T-helper 1 cell treated with Interleukin-12 subunit alpha and Interleukin-12 subunit beta and Interleukin-4 antibody, amounts not matched to agents 30 μg/mL and 1 μg/mL, for 36 hours (primary cell): Measurements from ENCODE around the gene GUCD1.
A peak's percentile ranks its signal among the peaks of the same experiment; 100 is the strongest.
"Not testable (repeated sequence)": the region's sequence is repeated elsewhere in the genome, so short reads cannot be mapped to it uniquely, and the experiment has no call there.

Experiments used
- H3K27ac Mint-ChIP-seq: one replicate; pipeline ENCODE4 v1.8.0; 2021; ENCODE audit warnings: mild to moderate bottlenecking, mixed read lengths
- H3K27me3 Mint-ChIP-seq: one replicate; pipeline ENCODE4 v1.8.0; 2021; ENCODE audit warnings: low read depth, mixed read lengths
- H3K36me3 Mint-ChIP-seq: one replicate; pipeline ENCODE4 v1.8.0; 2021; ENCODE audit warnings: low read depth, mixed read lengths
- H3K4me1 Mint-ChIP-seq: one replicate; pipeline ENCODE4 v1.8.0; 2021; ENCODE audit warnings: low read depth, mixed read lengths
- H3K4me3 Mint-ChIP-seq: one replicate; pipeline ENCODE4 v1.8.0; 2021; ENCODE audit warnings: mild to moderate bottlenecking, moderate library complexity, mixed read lengths
- H3K9me3 Mint-ChIP-seq: one replicate; pipeline ENCODE4 v1.8.0; 2021; ENCODE audit warnings: mixed read lengths

The GUCD1 gene

GRCh38 chr22:24593559-24593835, 38.6 kb upstream of the GUCD1 start:
- not testable (repeated sequence) for H3K27ac Mint-ChIP-seq, H3K36me3 Mint-ChIP-seq, H3K9me3 Mint-ChIP-seq, H3K27me3 Mint-ChIP-seq, H3K4me1 Mint-ChIP-seq
- peak overlapping the region; percentile 28 for H3K4me3 Mint-ChIP-seq

DNA sequence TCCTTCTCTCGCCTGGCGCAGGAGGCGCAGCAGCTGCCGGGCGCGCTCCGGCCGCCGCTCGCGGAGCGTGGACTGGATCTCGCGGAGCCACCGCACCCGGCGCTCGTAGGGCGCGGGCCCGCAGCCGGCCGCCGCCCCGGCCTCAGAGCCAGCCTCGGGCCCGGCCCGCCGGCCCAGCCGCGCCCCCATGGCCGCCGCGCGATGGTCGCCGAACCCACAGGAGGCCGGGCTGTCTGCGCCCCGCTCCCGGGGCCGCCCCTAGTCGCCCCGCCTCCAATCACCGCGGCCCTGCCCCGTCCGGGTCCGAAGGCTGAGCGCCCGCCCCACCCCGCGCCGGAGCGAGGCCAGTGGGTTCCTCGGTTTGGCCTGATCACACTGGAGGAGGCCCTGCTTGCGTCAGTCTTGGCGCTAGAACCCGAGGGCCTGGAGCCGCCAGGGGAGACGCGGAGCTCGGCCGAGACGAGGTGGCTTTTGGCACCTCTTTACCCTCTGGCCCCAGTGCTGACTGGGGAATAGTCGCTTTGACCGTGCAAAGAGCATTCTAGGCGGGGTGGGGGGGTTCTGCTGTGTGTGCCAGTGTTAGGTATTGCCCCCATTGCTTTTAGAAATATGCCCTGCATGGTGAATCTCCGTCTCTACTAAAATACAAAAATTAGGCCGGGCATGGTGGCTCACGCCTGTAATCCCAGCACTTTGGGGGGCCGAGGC, 38.1 kb upstream of the GUCD1 start, which contains the start of gene LRRC75B:
Gene LRRC75B (minus strand): TSS at position 223 of the 708 bp plus-strand sequence. CDS start 34 bp downstream, at position 189.
- Mint-ChIP-seq H3K27me3 (peaks cover 9% of the 10 kb centered on the region), H3K36me3 (no peaks in the 10 kb centered on the region), H3K4me1 (peaks cover 4% of the 10 kb centered on the region), H3K27ac (no peak within 1 kb of the TSS), H3K4me3 (peak within 1 kb of the TSS; percentile 90), H3K9me3 (no peaks in the 10 kb centered on the region)

GRCh38 chr22:24592058-24592850, 37.3 kb upstream of the GUCD1 start:
- Mint-ChIP-seq H3K36me3 (no peaks in the 10 kb centered on the region), H3K27me3 (peaks cover 9% of the 10 kb centered on the region), H3K4me3 (peak overlapping the region; percentile 90), H3K9me3 (no peaks in the 10 kb centered on the region), H3K4me1 (peaks cover 4% of the 10 kb centered on the region), H3K27ac (no peak overlapping the region)

DNA sequence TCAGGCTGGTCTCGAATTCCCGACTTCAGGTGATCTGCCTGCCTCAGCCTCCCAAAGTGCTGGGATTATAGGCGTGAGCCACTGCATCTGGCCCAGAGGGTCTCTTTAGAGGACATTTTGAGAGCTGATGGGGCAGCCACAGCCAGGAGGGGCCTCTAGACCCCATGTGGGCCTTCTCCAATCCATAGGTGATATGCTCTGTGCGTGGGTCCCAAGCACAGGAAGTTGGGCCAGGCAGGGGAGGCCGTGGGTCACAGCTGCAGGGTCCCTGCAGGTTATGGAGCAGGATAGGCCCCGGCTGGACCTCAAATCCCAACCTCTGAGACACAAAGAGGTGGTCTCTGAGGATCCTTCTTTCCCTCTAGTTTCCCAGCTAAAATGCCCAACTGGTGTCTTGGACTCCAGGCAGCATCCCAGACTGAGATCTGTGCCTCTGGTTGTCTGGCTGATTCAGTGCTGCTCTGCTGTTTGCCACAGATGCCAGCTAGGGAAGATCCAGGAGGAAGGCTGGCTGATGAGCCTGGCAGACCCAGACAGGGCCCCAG, 36.4 kb upstream of the GUCD1 start:
- Mint-ChIP-seq H3K36me3 (no peaks in the 10 kb centered on the region), H3K4me3 (no peak overlapping the region), H3K27me3 (peaks cover 9% of the 10 kb centered on the region), H3K4me1 (peaks cover 4% of the 10 kb centered on the region), H3K9me3 (no peaks in the 10 kb centered on the region), H3K27ac (no peak overlapping the region)

GRCh38 chr22:24590596-24591173, 35.7 kb upstream of the GUCD1 start:
- Mint-ChIP-seq H3K4me3 (no peak overlapping the region), H3K36me3 (no peaks in the 10 kb centered on the region), H3K27me3 (peaks cover 9% of the 10 kb centered on the region), H3K9me3 (no peaks in the 10 kb centered on the region), H3K4me1 (peaks cover 4% of the 10 kb centered on the region), H3K27ac (peak overlapping the region; percentile 6)

GRCh38 chr22:24589518-24590030, 34.6 kb upstream of the GUCD1 start:
- Mint-ChIP-seq H3K4me3 (no peak overlapping the region), H3K27me3 (peaks cover 9% of the 10 kb centered on the region), H3K27ac (no peak overlapping the region), H3K36me3 (no peaks in the 10 kb centered on the region), H3K4me1 (peaks cover 4% of the 10 kb centered on the region), H3K9me3 (no peaks in the 10 kb centered on the region)

GRCh38 chr22:24588757-24589481, 34.0 kb upstream of the GUCD1 start:
- peaks cover 4% of the 10 kb centered on the region for H3K4me1 Mint-ChIP-seq
- H3K27ac Mint-ChIP-seq = no peak overlapping the region

GRCh38 chr22:24588381-24588756, 33.4 kb upstream of the GUCD1 start:
- Mint-ChIP-seq H3K36me3 (no peaks in the 10 kb centered on the region), H3K9me3 (no peaks in the 10 kb centered on the region), H3K27ac (no peak overlapping the region), H3K4me1 (peaks cover 4% of the 10 kb centered on the region), H3K4me3 (no peak overlapping the region), H3K27me3 (peaks cover 6% of the 10 kb centered on the region)

More at GRCh38 chr22:24588757-24589481, 34.0 kb upstream of the GUCD1 start:
- Mint-ChIP-seq H3K27me3 (peaks cover 9% of the 10 kb centered on the region), H3K4me3 (no peak overlapping the region), H3K9me3 (no peaks in the 10 kb centered on the region), H3K36me3 (no peaks in the 10 kb centered on the region)

GRCh38 chr22:24587948-24588347, 33.0 kb upstream of the GUCD1 start:
- no peaks in the 10 kb centered on the region for H3K36me3 Mint-ChIP-seq
- H3K4me1 Mint-ChIP-seq = peaks cover 4% of the 10 kb centered on the region
- H3K27me3 Mint-ChIP-seq = peaks cover 4% of the 10 kb centered on the region
- no peak overlapping the region for H3K27ac Mint-ChIP-seq
- no peak overlapping the region for H3K4me3 Mint-ChIP-seq
- H3K9me3 Mint-ChIP-seq = no peaks in the 10 kb centered on the region

- H3K9me3 Mint-ChIP-seq = no peaks in the 10 kb centered on the region
- H3K27ac Mint-ChIP-seq = no peak overlapping the region
- no peak overlapping the region for H3K4me3 Mint-ChIP-seq
- H3K27me3 Mint-ChIP-seq = peaks cover 2% of the 10 kb centered on the region
- H3K36me3 Mint-ChIP-seq = no peaks in the 10 kb centered on the region
- peaks cover 2% of the 10 kb centered on the region for H3K4me1 Mint-ChIP-seq
These were observed 32.3 kb upstream of the GUCD1 start for GRCh38 chr22:24587251-24587650.

GRCh38 chr22:24585927-24586546, 31.1 kb upstream of the GUCD1 start:
- Mint-ChIP-seq H3K27me3 (no peaks in the 10 kb centered on the region), H3K9me3 (no peaks in the 10 kb centered on the region), H3K36me3 (no peaks in the 10 kb centered on the region), H3K27ac (no peak overlapping the region), H3K4me3 (no peak overlapping the region), H3K4me1 (no peaks in the 10 kb centered on the region)

- H3K27me3 Mint-ChIP-seq = no peaks in the 10 kb centered on the region
- H3K9me3 Mint-ChIP-seq = no peaks in the 10 kb centered on the region
- H3K4me1 Mint-ChIP-seq = no peaks in the 10 kb centered on the region
- no peak overlapping the region for H3K27ac Mint-ChIP-seq
- H3K4me3 Mint-ChIP-seq = no peak overlapping the region
- H3K36me3 Mint-ChIP-seq = no peaks in the 10 kb centered on the region
These were observed 30.5 kb upstream of the GUCD1 start for GRCh38 chr22:24585461-24585860.

GRCh38 chr22:24584871-24585411, 30.0 kb upstream of the GUCD1 start:
- Mint-ChIP-seq H3K27me3 (no peaks in the 10 kb centered on the region), H3K36me3 (no peaks in the 10 kb centered on the region), H3K9me3 (no peaks in the 10 kb centered on the region), H3K4me1 (no peaks in the 10 kb centered on the region), H3K27ac (no peak overlapping the region), H3K4me3 (no peak overlapping the region)
